ENCODE data around the gene PRDM5.

Gene PRDM5

GRCh38 chr4:120722655-120723054 lies 199.9 kb downstream of the PRDM5 start:
- no peak overlapping the region for H3K4me3 ChIP-seq (replicated peaks; ENCODE audit: low read depth, low read length)
- no peak for DNase-seq (ENCODE audit: extremely low read depth, low read depth)
- TF ChIP-seq CTCF (IDR thresholded peaks at IDR 0.05; ENCODE audit: low read depth, low read length, missing control alignments): no peak

- DNase-seq (ENCODE audit: extremely low read depth, low read depth): no peak
- no peak for TF ChIP-seq CTCF (IDR thresholded peaks at IDR 0.05; ENCODE audit: low read depth, low read length, missing control alignments)
- H3K4me3 ChIP-seq (replicated peaks; ENCODE audit: low read depth, low read length): no peak overlapping the region
These were observed 202.1 kb downstream of the PRDM5 start for GRCh38 chr4:120720354-120720934.

- no peak overlapping the region for H3K4me3 ChIP-seq (replicated peaks; ENCODE audit: low read depth, low read length)
- no peak for DNase-seq (ENCODE audit: extremely low read depth, low read depth)
- TF ChIP-seq CTCF (IDR thresholded peaks at IDR 0.05; ENCODE audit: low read depth, low read length, missing control alignments): peak; percentile 79
These were observed 203.5 kb downstream of the PRDM5 start for GRCh38 chr4:120718979-120719566.

- no peak for DNase-seq (ENCODE audit: extremely low read depth, low read depth)
- no peak overlapping the region for H3K4me3 ChIP-seq (replicated peaks; ENCODE audit: low read depth, low read length)
- no peak for TF ChIP-seq CTCF (IDR thresholded peaks at IDR 0.05; ENCODE audit: low read depth, low read length, missing control alignments)
These were observed 206.2 kb downstream of the PRDM5 start for GRCh38 chr4:120716346-120716745.

GRCh38 chr4:120714417-120715010 lies 208.0 kb downstream of the PRDM5 start:
- no peak for TF ChIP-seq CTCF (IDR thresholded peaks at IDR 0.05; ENCODE audit: low read depth, low read length, missing control alignments)
- DNase-seq (ENCODE audit: extremely low read depth, low read depth): no peak
- no peak overlapping the region for H3K4me3 ChIP-seq (replicated peaks; ENCODE audit: low read depth, low read length)

- TF ChIP-seq CTCF (IDR thresholded peaks at IDR 0.05; ENCODE audit: low read depth, low read length, missing control alignments): no peak
- no peak for DNase-seq (ENCODE audit: extremely low read depth, low read depth)
- no peak overlapping the region for H3K4me3 ChIP-seq (replicated peaks; ENCODE audit: low read depth, low read length)
These were observed 212.5 kb downstream of the PRDM5 start for GRCh38 chr4:120709991-120710390.

All from HFF-Myc (cell line).